HUES64 (cell line): ENCODE results near the gene KLHL35.
"Not testable (repeated sequence)": the region's sequence is repeated elsewhere in the genome, so short reads cannot be mapped to it uniquely, and the experiment has no call there.

Experiments
- H3K27ac ChIP-seq: 2 replicates; pipeline ENCODE4 v1.7.0; 2013; ENCODE audit warnings: low read depth, low read length, inconsistent platforms
- H3K27me3 ChIP-seq: 2 replicates; pipeline ENCODE4 v1.6.1; 2013; ENCODE audit warnings: mild to moderate bottlenecking, low read length; ENCODE audit not compliant: insufficient read depth
- H3K36me3 ChIP-seq: 2 replicates; pipeline ENCODE4 v1.6.1; 2013; ENCODE audit warnings: mild to moderate bottlenecking, low read length; ENCODE audit not compliant: insufficient read depth
- H3K4me1 ChIP-seq: 2 replicates; pipeline ENCODE4 v1.6.1; 2013; ENCODE audit warnings: mild to moderate bottlenecking, low read length, moderate library complexity; ENCODE audit not compliant: insufficient read depth
- H3K4me3 ChIP-seq: 2 replicates; pipeline ENCODE4 v1.5.1; 2013; ENCODE audit warnings: mild to moderate bottlenecking, low read length, moderate library complexity
- H3K9ac ChIP-seq: 2 replicates; pipeline ENCODE4 v1.6.1; 2013; ENCODE audit warnings: mild to moderate bottlenecking, low read depth, low read length
- H3K9me3 ChIP-seq: 2 replicates; pipeline ENCODE4 v1.6.1; 2013; ENCODE audit warnings: low read depth, low read length; ENCODE audit not compliant: insufficient read depth
- WGBS: fragments of 150-250, 120-280 bp; methylation state at CpG from one replicate; pipeline ENCODE4 v1.1.7; 2013; ENCODE audit warnings: missing lambda C conversion rate; 5-methylcytosine and 5-hydroxymethylcytosine counted together

KLHL35 gene

GRCh38 chr11:75413864-75414263 is 19.1 kb downstream of the KLHL35 start:
- no peaks in the 10 kb centered on the region for H3K9me3 ChIP-seq

DNA sequence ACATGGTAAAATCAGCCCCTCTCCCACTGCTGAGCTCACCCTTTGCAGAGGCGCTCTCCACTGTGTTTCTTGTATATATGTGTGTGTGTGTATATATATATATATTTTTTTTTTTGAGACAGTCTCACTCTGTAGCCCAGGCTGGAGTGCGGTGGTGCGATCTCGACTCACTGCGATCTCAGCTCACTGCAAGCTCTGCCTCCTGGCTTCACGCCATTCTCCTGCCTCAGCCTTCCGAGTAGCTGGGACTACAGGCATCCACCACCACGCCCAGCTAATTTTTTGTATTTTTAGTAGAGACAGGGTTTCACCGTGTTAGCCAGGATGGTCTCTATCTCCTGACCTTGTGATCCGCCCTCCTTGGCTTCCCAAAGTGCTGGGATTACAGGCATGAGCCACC is 19.9 kb downstream of the KLHL35 start:
- H3K4me1 ChIP-seq, H3K27ac ChIP-seq, H3K9me3 ChIP-seq, H3K9ac ChIP-seq, H3K4me3 ChIP-seq, H3K27me3 ChIP-seq: not testable (repeated sequence)
- 97% methylated on average over 9 of the region's 10 CpGs for WGBS
- H3K36me3 ChIP-seq = peaks cover 61% of the 10 kb centered on the region

More at GRCh38 chr11:75413864-75414263, 19.1 kb downstream of the KLHL35 start:
- Histone ChIP-seq H3K27ac (no peak overlapping the region), H3K9ac (no peak overlapping the region), H3K36me3 (peaks cover 54% of the 10 kb centered on the region), H3K4me1 (no peaks in the 10 kb centered on the region), H3K27me3 (no peaks in the 10 kb centered on the region), H3K4me3 (no peak overlapping the region)
- 95% methylated on average over 2 of the region's 2 CpGs for WGBS

GRCh38 chr11:75409971-75410370 is 23.0 kb downstream of the KLHL35 start:
- peaks cover 70% of the 10 kb centered on the region for H3K36me3 ChIP-seq
- 96% methylated on average over 27 of the region's 33 CpGs for WGBS
- H3K27me3 ChIP-seq = not testable (repeated sequence)

DNA sequence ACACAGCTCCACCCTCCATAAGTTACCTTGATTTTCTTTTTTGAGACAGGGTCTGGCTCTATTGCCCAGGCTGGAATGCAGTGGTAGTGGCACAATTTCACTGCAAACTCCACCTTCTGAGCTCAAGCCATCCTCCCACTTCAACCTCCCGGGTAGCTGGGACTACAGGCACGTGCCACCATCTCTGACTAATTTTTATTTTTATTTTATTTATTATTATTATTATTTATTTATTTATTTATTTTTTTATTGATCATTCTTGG is 24.1 kb downstream of the KLHL35 start:
- Histone ChIP-seq H3K27me3 (no peaks in the 10 kb centered on the region), H3K4me3 (no peak overlapping the region), H3K36me3 (peaks cover 72% of the 10 kb centered on the region), H3K4me1 (no peaks in the 10 kb centered on the region), H3K9me3 (no peaks in the 10 kb centered on the region), H3K27ac (no peak overlapping the region), H3K9ac (no peak overlapping the region)
- WGBS = 100% methylated on average over 1 of the region's 2 CpGs

More at GRCh38 chr11:75409971-75410370, 23.0 kb downstream of the KLHL35 start:
- H3K27ac ChIP-seq, H3K9me3 ChIP-seq, H3K9ac ChIP-seq, H3K4me1 ChIP-seq, H3K4me3 ChIP-seq: not testable (repeated sequence)

GRCh38 chr11:75406338-75406777 is 26.6 kb downstream of the KLHL35 start:
- WGBS = no CpG with 5 or more reads among the region's 1 CpG
- H3K4me1 ChIP-seq = peaks cover 12% of the 10 kb centered on the region
- peaks cover 76% of the 10 kb centered on the region for H3K36me3 ChIP-seq

DNA sequence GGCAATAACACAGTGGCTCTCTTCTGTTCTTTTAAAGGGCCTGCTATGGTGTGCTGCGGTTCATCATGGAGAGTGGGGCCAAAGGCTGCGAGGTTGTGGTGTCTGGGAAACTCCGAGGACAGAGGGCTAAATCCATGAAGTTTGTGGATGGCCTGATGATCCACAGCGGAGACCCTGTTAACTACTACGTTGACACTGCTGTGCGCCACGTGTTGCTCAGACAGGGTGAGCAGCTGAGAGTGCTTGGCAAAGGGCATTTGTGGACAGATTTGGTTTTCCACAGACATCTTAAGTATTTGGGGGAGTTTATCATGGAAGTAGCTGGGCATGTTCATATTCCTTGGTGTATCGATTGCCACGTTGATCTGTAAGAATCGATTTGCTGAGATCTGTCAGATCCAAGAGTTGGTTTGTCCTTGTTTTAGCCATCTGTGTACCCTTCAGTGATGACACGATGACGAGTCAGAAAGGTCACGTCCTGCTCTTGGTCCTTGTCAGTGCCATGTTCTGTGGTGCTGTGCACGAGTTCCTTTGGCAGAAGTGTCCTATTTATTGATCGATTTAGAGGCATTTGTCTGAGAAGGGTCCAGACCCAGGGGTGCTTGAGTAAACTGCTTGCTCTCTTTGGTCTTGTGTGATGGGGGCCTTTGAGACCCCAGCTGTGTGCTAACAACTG is 28.9 kb downstream of the KLHL35 start:
- no peaks in the 10 kb centered on the region for H3K27me3 ChIP-seq
- peaks cover 91% of the 10 kb centered on the region for H3K36me3 ChIP-seq
- no peak overlapping the region for H3K9ac ChIP-seq
- peaks cover 15% of the 10 kb centered on the region for H3K4me1 ChIP-seq
- 95% methylated on average over 15 of the region's 15 CpGs for WGBS
- H3K27ac ChIP-seq = no peak overlapping the region
- no peak overlapping the region for H3K4me3 ChIP-seq
- no peaks in the 10 kb centered on the region for H3K9me3 ChIP-seq

More at GRCh38 chr11:75406338-75406777, 26.6 kb downstream of the KLHL35 start:
- H3K4me3 ChIP-seq = no peak overlapping the region
- no peak overlapping the region for H3K27ac ChIP-seq
- no peaks in the 10 kb centered on the region for H3K27me3 ChIP-seq
- H3K9me3 ChIP-seq = no peaks in the 10 kb centered on the region
- H3K9ac ChIP-seq = no peak overlapping the region

DNA sequence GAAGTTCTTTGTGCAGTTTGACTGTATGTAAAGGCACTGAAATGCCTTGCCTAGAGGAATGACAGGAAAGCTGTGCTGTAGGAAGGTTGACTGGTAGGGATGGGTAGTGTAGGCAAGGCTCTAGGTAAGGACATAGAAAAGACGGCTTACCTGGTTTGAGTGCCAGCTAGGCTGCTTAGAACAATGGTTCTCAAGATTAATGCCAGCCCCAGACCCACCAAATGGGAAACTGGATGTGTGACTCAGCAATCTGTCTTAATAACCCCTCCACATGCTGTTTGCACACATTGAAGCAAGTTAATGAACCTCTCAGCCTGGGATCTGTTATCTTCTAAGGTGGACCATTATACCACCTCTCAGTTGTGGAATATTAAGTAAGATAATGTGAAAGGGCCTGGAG is 30.0 kb downstream of the KLHL35 start:
- peak overlapping the region; percentile 100; the same call in 1 of the 2 replicates for H3K9ac ChIP-seq
- H3K27me3 ChIP-seq = no peaks in the 10 kb centered on the region
- WGBS = 100% methylated on average over 1 of the region's 1 CpG
- H3K4me3 ChIP-seq = peak overlapping the region; percentile 97; the same call in 1 of the 2 replicates
- H3K9me3 ChIP-seq = no peaks in the 10 kb centered on the region
- peak overlapping the region; percentile 12; the same call in 1 of the 2 replicates for H3K27ac ChIP-seq
- H3K36me3 ChIP-seq = peaks cover 81% of the 10 kb centered on the region
- peaks cover 15% of the 10 kb centered on the region for H3K4me1 ChIP-seq

GRCh38 chr11:75402002-75402773 is 30.8 kb downstream of the KLHL35 start:
- Histone ChIP-seq H3K9me3 (no peaks in the 10 kb centered on the region), H3K36me3 (peaks cover 75% of the 10 kb centered on the region), H3K9ac (peak overlapping the region; percentile 100), H3K27ac (peak overlapping the region; percentile 49), H3K27me3 (no peaks in the 10 kb centered on the region), H3K4me3 (peak overlapping the region; percentile 97), H3K4me1 (peaks cover 15% of the 10 kb centered on the region)
- WGBS = 95% methylated on average over 10 of the region's 10 CpGs

DNA sequence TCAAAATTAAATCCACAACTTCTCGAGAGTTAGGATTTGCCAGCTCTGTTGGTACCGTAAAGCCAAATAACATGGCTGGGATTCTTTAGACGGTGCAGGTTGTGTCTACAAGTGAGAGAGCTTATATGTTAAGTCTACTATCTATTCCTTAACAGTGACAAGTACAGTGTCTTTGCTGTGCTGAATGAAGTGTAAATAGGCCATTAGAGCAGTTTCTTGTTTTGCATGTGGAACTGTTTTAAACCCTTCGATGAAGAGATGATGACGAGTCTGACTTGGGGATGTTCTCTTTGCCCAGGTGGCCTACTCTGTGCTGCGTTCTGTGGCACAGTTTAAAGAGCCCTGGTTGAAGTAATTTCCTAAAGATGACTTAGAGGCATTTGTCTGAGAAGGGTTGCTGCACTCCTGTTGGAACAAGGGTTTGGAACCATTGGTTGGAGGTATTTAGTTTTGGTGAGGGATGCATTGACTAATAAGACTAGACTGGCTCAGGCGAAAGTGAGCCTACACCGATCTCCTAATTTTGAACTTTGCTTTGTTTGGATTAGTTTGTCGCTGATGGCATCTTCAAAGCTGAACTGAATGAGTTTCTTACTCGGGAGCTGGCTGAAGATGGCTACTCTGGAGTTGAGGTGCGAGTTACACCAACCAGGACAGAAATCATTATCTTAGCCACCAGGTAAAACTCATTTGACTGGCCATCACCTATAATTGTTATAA is 32.7 kb downstream of the KLHL35 start:
- Histone ChIP-seq H3K9me3 (no peaks in the 10 kb centered on the region), H3K27ac (peak overlapping the region; percentile 93), H3K4me1 (peaks cover 15% of the 10 kb centered on the region), H3K4me3 (peak overlapping the region; percentile 97), H3K36me3 (peaks cover 56% of the 10 kb centered on the region), H3K27me3 (no peaks in the 10 kb centered on the region), H3K9ac (peak overlapping the region; percentile 100)
- WGBS = 2% methylated on average over 10 of the region's 11 CpGs

- WGBS = under 1% methylated on average over 55 of the region's 55 CpGs
Observed at GRCh38 chr11:75399344-75400145, 33.5 kb downstream of the KLHL35 start, which contains the start of gene RPS3. Gene RPS3, plus strand, starts transcription at chr11:75399518. Its CDS starts 30 bp downstream, at chr11:75399548.

More at GRCh38 chr11:75399344-75400145, 33.5 kb downstream of the KLHL35 start, which contains the start of gene RPS3:
- peak within 1 kb of the TSS; percentile 100 for H3K9ac ChIP-seq
- peaks cover 49% of the 10 kb centered on the region for H3K36me3 ChIP-seq
- H3K9me3 ChIP-seq = no peaks in the 10 kb centered on the region
- H3K4me1 ChIP-seq = peaks cover 15% of the 10 kb centered on the region
- H3K4me3 ChIP-seq = peak within 1 kb of the TSS; percentile 97
- H3K27me3 ChIP-seq = no peaks in the 10 kb centered on the region
- peak within 1 kb of the TSS; percentile 93 for H3K27ac ChIP-seq
